ENCODE results near the gene SRSF1.
A peak's percentile ranks its signal among the peaks of the same experiment; 100 is the strongest.

SRSF1 gene

DNA sequence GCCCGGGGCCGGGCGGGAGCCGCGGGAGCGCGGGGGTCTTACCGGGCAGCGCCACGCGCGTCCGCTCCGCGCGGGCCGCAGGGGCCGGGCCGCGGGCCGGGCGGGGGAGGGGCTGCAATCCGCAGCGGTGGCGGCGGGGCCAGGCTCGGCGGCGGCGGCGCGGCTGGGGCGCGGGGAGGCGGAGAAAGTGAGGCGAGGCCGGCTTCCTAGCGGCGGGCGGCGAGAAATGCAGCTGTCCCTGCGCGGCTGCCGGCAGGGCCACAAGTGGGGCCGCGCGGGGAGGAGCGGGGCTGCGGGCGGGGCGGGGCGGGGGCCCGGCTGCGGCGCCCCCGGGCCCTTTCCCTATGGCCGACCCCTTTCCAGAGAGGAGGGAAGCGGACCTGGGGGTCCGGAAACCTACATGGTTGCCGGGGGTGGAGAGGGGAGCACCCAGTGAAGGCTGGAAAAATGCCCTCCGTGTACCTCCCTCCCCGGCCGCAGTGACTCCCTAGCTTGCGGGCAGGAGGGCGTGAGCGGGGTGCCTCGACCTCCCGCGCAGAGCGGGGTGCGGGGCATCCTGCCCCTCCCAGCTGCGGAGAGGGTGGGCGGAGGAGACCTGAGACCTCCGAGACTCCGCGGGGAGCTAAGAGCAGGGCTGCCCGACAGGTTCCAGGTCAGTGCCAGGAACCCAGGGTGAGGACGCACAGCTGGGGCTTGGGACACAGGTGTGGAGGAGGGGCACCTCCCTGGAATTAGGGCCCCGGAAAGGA lies 51.7 kb downstream of the SRSF1 start, which contains the start of gene CUEDC1:
TSS of gene CUEDC1 (minus strand) at position 230 of the 749 bp plus-strand sequence. CDS start 69,848 bp downstream, outside the sequence.
- TF ChIP-seq, protein P1, sequence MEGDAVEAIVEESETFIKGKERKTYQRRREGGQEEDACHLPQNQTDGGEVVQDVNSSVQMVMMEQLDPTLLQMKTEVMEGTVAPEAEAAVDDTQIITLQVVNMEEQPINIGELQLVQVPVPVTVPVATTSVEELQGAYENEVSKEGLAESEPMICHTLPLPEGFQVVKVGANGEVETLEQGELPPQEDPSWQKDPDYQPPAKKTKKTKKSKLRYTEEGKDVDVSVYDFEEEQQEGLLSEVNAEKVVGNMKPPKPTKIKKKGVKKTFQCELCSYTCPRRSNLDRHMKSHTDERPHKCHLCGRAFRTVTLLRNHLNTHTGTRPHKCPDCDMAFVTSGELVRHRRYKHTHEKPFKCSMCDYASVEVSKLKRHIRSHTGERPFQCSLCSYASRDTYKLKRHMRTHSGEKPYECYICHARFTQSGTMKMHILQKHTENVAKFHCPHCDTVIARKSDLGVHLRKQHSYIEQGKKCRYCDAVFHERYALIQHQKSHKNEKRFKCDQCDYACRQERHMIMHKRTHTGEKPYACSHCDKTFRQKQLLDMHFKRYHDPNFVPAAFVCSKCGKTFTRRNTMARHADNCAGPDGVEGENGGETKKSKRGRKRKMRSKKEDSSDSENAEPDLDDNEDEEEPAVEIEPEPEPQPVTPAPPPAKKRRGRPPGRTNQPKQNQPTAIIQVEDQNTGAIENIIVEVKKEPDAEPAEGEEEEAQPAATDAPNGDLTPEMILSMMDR (conservative IDR thresholded peaks at IDR 0.05; ENCODE audit: low read length), result peak; percentile 29
- DNase-seq (ENCODE audit: low read depth), result peak; percentile 64
- peak within 1 kb of the TSS; percentile 80 for H3K4me3 ChIP-seq (ENCODE audit: low read length)

DNA sequence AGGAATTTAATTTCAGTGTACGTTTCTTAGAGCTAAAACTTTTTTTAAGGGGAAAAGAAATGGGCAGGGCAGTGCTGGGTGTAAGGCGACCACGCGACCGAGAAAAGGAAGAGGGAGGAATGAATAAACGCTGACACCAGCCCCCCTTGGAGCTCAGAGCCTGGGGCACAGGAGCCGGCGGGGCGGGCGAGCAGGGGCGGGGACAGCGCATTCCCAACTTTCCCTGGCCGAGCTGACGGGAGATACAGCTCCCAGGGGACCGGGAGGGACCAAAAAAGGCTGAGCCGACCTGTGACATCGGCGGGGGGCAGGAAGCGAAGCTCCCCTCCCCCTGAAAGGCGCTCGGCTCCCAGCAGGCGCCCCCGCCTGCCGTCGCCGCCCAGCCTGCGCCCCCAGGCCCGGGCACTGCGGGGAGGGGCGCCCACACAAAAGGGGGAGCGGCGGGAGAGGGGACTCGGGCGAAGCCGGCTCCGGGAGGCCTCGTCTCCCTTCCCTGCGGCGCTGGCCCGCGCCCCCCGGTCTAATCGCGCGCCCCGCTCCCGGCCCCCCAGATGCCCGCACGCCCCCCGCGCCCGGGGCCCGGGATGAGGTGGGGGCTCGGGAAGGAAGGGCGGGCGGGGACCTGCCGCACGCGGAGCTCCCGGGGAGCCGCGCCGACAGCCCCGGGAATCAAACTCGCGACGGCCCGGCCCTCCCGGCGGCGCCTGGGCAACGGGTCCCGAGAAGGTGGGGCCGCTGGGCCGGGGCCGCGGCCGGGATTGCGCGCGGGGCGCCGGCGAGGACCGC lies 52.5 kb downstream of the SRSF1 start:
- H3K4me3 ChIP-seq (ENCODE audit: low read length), result peak overlapping the region; percentile 62
- peak; percentile 74 for DNase-seq (ENCODE audit: low read depth)
- TF ChIP-seq, protein P1 (conservative IDR thresholded peaks at IDR 0.05; ENCODE audit: low read length), result no peak

DNA sequence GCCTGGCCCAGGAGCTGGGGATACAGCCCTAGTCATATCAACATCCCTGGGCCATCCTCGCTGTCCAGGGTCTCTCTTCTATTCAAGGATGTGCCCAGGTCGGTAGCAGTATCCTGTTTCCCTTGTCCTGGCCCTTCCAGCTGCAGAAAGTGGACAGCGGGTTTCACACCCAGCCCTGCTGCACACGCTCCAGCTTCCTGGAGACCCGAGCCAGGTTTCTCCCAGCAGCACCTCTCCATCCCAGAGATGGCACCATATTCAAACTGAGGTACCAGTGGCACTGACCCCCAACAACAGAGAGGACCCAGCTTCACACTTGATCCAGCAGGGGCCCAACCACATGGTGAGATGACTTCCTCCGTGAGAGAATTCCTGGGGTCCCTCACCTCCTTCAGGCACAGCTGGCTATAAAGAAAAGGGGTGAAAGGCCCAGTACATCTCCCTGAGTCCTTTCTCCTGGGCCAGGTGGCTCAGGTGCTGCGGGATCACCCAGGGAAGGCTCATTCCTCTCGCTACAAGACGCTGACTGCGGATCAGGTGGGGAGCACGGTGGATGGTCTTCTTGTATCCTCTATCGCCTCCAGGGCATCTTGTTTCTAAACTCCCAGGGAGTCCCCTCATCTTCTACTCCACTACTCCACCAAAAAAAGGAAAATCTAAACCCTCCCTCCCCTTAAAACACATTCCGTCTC lies 53.2 kb downstream of the SRSF1 start:
- TF ChIP-seq, protein P1 (conservative IDR thresholded peaks at IDR 0.05; ENCODE audit: low read length), result no peak
- DNase-seq (ENCODE audit: low read depth), result no peak
- peak overlapping the region; percentile 62 for H3K4me3 ChIP-seq (ENCODE audit: low read length)

Data from AG10803 (cell line).